GM21360 (cell line): ENCODE results near the gene WBP2.

Source experiments
- ATAC-seq: cut with Tn5 transposase; IDR thresholded peaks from one replicate; pipeline ENCODE4 v1.9.1; 2021; ENCODE audit warnings: mild to moderate bottlenecking, moderate library complexity; ENCODE audit not compliant: unreplicated experiment

The WBP2 gene

GRCh38 chr17:75855310-75856061 lies at the start of gene WBP2:
WBP2 (minus strand) TSS chr17:75855335; CDS start chr17:75855297, 38 bp downstream.
- ATAC-seq: peak; percentile 86

GRCh38 chr17:75902406-75902805 lies 47.3 kb upstream of the WBP2 start:
- no peak for ATAC-seq

DNA sequence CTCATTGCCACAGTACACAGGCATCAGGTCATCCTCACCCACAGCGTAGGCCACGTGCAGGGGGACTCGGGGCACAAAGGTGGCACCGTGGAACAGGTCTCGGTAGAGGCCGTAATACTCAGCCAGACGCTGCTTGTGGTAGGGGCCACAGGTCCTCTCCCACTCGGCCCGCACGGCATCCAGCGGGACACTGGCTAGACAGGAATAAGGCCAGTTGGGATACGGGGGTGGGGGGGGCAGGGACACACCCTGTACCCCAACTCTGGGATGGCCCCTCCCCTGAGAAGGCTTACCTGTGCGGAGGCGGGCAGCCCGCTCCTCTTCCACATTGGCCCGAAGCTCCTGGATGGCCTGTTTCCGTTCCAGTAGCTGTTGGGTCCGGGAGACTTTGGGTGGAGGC lies 46.6 kb upstream of the WBP2 start:
- no peak for ATAC-seq

- no peak for ATAC-seq
These were observed 45.8 kb upstream of the WBP2 start for GRCh38 chr17:75900691-75901533.

DNA sequence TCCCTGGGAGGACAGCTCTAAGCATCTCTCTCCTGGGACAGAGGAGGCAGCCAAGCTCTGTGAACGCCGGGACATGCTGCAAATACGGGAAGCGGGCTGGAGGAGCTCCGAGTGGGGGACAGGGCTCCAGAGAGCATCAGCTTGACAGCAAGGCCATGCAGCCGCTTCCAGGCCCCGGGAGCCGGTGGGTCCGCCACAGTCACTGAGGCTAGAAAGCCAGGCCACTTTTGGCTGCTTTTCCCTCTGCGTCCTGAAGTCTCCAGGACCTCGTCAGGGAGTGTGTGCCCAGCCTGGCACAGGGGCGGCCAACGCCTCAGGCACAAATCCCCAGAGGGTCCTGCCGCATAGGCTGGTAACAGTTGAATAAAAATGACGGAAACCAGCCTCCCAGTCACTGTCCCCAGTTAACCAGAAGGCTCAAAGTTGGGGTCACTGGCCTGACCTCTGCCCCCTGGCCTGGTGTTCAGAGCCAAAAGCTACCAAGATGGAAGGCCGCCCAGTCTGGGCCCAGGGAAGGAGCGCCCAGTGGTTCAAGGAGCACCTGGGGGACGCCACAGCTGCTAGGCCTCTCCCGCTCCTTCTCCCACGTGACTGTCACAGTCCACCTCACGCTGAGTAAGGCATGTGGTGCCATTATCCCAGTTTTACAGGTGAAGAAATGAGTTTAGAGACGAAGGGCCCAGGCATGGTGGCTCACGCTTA lies 44.8 kb upstream of the WBP2 start:
- ATAC-seq: no peak

DNA sequence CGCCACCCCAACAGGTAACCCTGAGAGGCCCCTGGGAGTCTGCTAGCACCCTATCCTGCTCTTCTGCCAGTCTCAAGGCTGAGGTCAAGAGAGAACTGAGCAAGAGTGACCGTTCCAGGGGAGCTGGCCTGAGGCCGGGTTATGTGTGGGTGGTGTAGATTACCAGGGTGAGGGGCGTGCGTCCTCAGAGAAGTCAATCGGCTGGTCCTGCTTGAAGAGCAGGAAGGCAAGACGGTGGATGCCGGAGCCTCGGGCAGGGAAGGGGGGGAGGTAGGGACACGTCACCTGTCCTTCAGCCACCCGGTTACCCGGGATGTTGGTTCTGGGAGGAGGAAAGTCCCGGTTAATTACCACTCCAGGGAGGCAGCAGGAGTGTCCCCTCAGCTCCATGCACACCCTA lies 44.2 kb upstream of the WBP2 start:
- no peak for ATAC-seq

DNA sequence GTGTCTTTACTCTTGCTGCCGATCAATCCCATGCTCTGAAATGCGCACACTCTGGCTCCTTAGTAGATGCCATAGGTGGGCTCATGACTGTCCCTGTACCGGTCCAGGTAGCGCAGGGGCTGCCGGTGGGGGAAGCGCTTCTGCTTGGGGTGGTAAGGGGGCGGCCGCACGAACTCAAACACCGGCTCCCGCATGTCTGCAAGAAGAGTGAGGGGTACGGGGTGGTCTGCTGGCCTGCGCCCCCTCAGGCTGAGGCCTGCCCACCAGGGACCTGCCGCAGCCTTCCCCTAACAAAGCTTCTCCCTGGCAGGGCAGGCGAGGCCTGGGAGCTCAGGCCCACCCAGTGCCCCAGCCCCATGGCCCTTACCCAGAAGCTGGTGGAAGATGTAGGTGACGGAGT lies 43.7 kb upstream of the WBP2 start:
- ATAC-seq: no peak

DNA sequence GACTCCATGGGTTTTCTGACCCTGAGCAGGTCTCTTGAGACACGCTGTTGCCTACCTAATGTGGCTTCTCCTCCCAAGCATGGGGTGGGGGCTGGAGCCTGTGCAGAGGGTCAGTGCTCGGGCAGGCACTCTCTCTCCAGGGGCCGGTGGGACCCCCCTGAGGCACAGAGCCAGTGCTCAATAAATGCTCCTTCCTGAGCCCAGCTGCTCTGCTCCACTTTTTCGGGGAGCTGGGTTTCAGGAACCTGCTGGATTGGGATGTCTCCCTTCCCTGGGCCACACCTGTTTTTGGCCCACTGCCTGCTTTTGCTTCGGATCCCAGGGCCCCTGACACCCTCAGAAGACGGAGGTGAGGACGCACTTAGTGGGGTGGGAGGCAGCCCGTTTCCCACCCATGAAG lies 42.9 kb upstream of the WBP2 start:
- no peak for ATAC-seq

GRCh38 chr17:75897160-75898019 lies 42.3 kb upstream of the WBP2 start:
- ATAC-seq: peak; percentile 19

DNA sequence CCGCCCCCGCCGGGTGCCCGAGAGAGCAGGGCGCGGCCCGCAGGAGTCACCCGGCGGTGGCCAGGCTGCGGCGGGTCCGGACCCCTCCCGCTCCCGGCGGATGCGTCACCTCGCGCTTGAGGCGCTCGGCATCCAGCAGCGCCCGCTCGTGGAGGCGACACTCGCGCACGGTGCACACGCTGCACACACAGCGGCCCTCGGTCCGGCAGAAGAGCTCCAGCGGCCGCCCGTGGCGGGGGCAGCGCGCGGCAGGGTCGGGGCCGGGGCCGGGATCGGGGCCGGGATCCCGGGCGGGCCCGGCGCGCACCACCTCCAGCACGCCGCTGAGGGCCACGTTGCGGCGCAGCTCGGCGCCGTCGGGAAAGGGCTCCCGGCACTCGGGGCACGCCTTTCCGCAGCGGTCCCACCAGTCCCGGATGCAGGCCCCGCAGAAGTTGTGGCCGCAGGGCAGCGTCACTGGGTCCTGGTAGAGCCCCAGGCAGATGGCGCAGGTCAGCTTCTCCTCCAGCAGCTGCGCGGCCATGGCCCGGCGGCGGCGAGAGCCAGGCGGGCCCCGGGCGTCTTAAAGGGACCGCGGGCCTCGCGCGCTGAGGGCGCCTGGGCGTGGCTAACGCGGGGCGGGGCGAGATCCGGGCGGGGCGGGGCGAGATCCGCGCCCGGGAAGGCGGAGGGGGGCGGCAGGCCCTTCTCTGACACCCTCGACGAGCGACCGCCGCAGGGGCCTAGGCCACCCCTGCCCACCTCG lies 41.5 kb upstream of the WBP2 start, which contains the start of gene TRIM65:
Gene TRIM65, minus strand, starts transcription at position 537 of the 745 bp plus-strand sequence. Its CDS starts 14 bp downstream, at position 523.
- peak; percentile 38 for ATAC-seq

DNA sequence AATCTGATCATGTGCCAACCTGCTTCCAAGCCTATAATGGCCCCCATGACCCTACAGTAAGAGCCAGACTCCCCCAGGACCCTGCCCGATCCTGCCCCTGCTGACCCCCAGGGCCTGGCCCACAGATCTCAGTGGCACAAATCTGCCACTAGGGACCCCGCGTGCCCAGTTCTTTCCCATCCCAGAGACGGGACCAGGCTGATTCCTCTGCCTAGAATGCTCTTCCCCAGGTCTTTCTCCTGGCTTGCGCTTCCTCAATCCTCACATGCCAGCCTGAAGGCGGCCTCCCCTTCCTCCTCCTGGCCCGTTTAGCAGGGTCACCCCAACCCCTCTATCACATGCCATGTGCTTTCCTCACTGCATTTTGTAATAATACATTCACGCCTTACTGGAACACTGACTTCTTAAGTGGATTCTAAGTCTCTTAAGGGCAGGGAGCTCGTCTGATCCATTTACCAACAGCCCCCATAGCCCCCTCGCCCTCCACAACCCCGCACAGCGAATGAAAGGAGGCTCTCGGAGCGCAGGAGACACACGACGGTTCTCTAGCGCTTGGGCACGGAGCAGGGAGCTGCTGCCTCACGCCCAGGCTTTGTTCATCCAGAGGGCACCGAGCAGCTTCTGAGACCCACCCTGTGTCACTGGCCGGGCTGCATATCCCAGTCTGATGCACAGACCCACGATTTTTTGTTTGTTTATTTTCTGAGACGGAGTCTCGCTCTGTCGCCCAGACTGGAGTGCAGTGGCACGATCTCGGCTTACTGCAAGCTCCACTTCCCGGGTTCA lies 40.4 kb upstream of the WBP2 start:
- ATAC-seq: no peak

DNA sequence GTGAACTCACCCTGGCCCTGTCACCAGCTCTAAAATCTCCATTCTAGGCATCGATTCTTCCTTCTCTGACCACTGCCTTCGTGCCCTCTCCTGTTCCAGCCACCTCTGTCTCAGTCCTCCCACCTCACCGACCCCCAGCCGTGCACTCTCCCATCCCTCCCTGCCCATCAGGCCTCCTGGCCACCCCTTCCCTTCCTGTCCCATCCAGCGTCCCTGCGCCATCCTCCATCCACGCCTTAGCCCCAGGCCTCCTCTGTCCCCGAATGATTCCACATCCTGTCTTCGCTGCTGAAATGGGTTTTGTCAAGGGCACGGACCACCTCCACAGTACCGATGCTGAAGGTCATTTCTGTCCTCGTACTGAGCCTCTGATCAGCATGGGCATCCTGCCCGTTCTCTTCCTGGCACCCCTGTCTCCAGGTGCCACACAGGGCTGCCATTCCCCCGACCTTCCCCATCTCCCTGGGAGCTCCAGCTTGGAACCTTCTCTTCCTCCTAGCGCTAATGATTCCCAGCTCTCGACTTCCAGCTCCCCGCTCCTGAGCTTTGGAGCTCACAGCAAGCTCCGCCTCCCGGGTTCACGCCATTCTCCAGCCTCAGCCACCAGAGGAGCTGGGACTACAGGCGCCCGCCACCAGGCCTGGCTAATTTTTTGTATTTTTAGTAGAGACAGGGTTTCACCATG lies 39.1 kb upstream of the WBP2 start:
- ATAC-seq: no peak

GRCh38 chr17:75893305-75894048 lies 38.3 kb upstream of the WBP2 start:
- no peak for ATAC-seq

- no peak for ATAC-seq
These were observed 37.6 kb upstream of the WBP2 start for GRCh38 chr17:75892556-75893224.

DNA sequence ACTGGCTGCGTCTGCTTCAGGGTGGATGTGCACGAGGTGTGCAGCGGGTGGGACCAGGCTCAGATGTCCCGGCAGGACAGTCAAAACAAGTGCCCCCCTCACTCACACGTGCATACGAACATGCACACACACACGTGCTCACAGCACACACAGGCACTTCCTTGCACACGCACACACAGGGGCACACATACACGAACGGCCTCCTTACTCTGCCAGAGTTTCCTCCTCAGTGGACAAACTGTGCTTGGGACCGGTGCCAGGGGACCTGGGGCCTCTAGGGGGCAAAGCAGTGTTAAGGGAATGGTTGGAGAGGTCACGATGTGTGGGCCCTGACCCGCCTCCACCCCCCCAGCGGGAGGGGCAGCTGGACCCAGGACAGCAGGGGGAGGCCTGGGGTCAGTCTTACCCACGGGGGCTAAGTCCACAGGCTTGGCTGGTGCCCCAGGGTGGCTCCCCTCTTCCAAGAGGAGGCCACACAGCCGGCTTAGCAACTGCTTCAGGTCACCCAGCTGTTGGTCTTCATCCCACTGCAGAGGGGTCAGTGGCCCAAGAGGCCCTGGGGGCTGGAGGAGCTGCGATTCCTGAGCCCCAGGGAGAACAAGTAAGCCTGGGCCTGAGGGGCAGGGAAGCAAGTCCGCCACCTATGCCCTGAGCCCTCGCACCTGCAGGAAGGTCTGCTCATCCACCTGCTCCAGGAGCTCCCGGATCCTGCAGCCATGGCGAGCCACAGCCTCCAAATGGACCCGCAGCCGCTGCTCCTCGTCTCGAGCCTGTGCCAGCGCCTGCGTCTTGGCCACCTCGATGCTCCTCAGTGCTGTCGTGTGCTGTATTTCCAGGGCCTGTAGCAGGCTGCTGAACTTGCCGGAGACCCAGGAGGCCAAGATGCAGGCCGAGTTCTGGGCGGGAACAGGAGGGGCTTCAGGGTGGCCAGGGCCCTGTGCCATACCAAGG lies 36.7 kb upstream of the WBP2 start:
- no peak for ATAC-seq

- no peak for ATAC-seq
These were observed 36.0 kb upstream of the WBP2 start for GRCh38 chr17:75891022-75891604.
